ENCODE measurements around the gene TCOF1.

Gene TCOF1

GRCh38 chr5:150394912-150395687 lies 37.6 kb downstream of the TCOF1 start:
- DNase-seq (ENCODE audit: extremely low spot score), result no peak
- ChIA-PET POLR2A (interaction anchor here (0.6 to 2.9 kb wide), 5 partner anchors 10 to 56 kb away, joined by 4 to 11 read pairs (median 5); partner anchors contain the start of gene CD74), CTCF (interaction anchor here (1.2 to 14.3 kb wide), 7 partner anchors 9 to 64 kb away, joined by 3 to 222 read pairs (median 5); no protein-coding TSS in a partner anchor)
- no peak for TF ChIP-seq CTCF (IDR thresholded peaks at IDR 0.05; ENCODE audit: control extremely low read depth, extremely low read depth, low read depth, missing control alignments)

- CTCF ChIA-PET, result interaction anchor here (1.2 to 14.3 kb wide), 6 partner anchors 9 to 39 kb away, joined by 3 to 222 read pairs (median 6); no protein-coding TSS in a partner anchor
- no peak for DNase-seq (ENCODE audit: extremely low spot score)
- no peak for TF ChIP-seq CTCF (IDR thresholded peaks at IDR 0.05; ENCODE audit: control extremely low read depth, extremely low read depth, low read depth, missing control alignments)
- POLR2A ChIA-PET, result interaction anchor here (0.6 to 2.9 kb wide), 4 partner anchors 7 to 41 kb away, joined by 3 to 11 read pairs (median 8); partner anchors contain the start of gene CD74
Observed at GRCh38 chr5:150395688-150395975, 38.1 kb downstream of the TCOF1 start.

- POLR2A ChIA-PET, result interaction anchor here (1.3 to 5.6 kb wide), 5 partner anchors 8 to 40 kb away, joined by 3 to 63 read pairs (median 11); partner anchors contain the start of gene CD74
- CTCF ChIA-PET, result interaction anchor here (0.9 to 14.3 kb wide), 10 partner anchors 10 to 164 kb away, joined by 3 to 222 read pairs (median 4); partner anchors contain the start of gene RPS14
- no peak for TF ChIP-seq CTCF (IDR thresholded peaks at IDR 0.05; ENCODE audit: control extremely low read depth, extremely low read depth, low read depth, missing control alignments)
- DNase-seq (ENCODE audit: extremely low spot score), result no peak
Observed at GRCh38 chr5:150396267-150396666, 38.8 kb downstream of the TCOF1 start.

- ChIA-PET CTCF (interaction anchor here (0.9 to 14.3 kb wide), 17 partner anchors 9 to 185 kb away, joined by 3 to 222 read pairs (median 4); partner anchors contain the start of genes CD74 and RPS14), POLR2A (interaction anchor here (0.6 to 5.6 kb wide), 10 partner anchors 9 to 264 kb away, joined by 3 to 63 read pairs (median 10); partner anchors contain the start of gene CD74)
- TF ChIP-seq CTCF (IDR thresholded peaks at IDR 0.05; ENCODE audit: control extremely low read depth, extremely low read depth, low read depth, missing control alignments), result no peak
- no peak for DNase-seq (ENCODE audit: extremely low spot score)
Observed at GRCh38 chr5:150397146-150397781, 39.8 kb downstream of the TCOF1 start.

- POLR2A ChIA-PET, result interaction anchor here (0.8 to 5.6 kb wide), 10 partner anchors 9 to 52 kb away, joined by 3 to 63 read pairs (median 10); partner anchors contain the start of genes CD74 and RPS14
- no peak for TF ChIP-seq CTCF (IDR thresholded peaks at IDR 0.05; ENCODE audit: control extremely low read depth, extremely low read depth, low read depth, missing control alignments)
- CTCF ChIA-PET, result interaction anchor here (1.0 to 14.3 kb wide), 26 partner anchors 9 to 186 kb away, joined by 3 to 222 read pairs (median 6); partner anchors contain the start of genes CD74 and RPS14
- no peak for DNase-seq (ENCODE audit: extremely low spot score)
Observed at GRCh38 chr5:150397782-150398721, 40.6 kb downstream of the TCOF1 start.

All from GM10248 (cell line).